ENCODE data around the gene CRISP2. TPM values are rescaled to one million over a fixed set of nuclear protein-coding genes. Genes with fewer than 3 reads are reported as not detected.
"Not testable (repeated sequence)": the region's sequence is repeated elsewhere in the genome, so short reads cannot be mapped to it uniquely, and the experiment has no call there.

Gene CRISP2
- total RNA-seq, 1 experiment from 2014 or later, result not detected

DNA sequence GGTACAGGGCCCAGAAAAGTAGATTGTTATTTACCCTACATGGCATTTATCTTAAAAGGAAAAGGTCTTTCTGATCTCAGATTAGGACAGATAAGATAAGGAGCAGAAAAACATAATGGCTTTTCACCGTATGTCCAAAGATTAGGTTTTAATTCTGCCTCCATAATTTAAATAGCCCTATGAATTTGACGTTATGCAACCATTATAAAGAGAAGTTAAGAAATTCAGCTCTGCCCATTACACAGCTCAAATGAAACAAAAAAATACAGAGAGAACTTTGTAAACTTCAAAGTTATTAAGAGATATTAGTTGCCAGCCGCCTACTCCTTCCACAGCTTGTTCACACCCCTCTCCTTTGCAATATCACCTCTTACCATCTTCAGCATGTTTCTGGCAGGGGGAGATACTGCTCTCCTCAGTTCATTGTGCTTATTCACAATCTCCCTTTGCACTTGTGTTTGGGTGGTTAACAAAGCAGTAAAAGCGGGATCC, 22.7 kb upstream of the CRISP2 start:
- no peak for DNase-seq
- no TSS peak for BruUV-seq (replicated peaks)

DNA sequence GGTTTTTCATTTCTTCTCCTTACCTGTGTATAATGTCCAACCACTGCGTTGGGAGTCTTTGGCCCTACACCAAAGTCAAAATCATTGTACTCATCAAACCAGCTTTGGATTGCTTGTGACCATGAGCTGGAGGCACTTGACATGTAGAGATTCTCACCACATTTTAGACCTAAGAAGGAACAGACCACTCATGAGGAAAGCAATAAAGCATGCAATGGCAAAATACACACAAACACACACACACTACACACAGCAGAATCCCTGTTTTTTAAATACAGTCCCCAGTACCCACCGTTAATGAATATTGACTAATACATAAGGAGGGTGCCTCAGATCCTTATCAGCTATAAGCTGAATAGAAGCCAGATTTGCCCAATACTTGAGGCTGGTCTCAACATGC, 20.3 kb upstream of the CRISP2 start:
- H3K9me3 Mint-ChIP-seq (ENCODE audit: low read depth, unreplicated experiment), result no peaks in the 10 kb centered on the region
- TF ChIP-seq, protein P1, sequence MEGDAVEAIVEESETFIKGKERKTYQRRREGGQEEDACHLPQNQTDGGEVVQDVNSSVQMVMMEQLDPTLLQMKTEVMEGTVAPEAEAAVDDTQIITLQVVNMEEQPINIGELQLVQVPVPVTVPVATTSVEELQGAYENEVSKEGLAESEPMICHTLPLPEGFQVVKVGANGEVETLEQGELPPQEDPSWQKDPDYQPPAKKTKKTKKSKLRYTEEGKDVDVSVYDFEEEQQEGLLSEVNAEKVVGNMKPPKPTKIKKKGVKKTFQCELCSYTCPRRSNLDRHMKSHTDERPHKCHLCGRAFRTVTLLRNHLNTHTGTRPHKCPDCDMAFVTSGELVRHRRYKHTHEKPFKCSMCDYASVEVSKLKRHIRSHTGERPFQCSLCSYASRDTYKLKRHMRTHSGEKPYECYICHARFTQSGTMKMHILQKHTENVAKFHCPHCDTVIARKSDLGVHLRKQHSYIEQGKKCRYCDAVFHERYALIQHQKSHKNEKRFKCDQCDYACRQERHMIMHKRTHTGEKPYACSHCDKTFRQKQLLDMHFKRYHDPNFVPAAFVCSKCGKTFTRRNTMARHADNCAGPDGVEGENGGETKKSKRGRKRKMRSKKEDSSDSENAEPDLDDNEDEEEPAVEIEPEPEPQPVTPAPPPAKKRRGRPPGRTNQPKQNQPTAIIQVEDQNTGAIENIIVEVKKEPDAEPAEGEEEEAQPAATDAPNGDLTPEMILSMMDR (IDR thresholded peaks at IDR 0.05; ENCODE audit: unreplicated experiment), result no peak
- intact Hi-C loops (cut with micrococcal nuclease; ENCODE audit: unreplicated experiment), result no loop called here
- no TSS peak for BruUV-seq (replicated peaks)
- no peak overlapping the region for H3K27ac Mint-ChIP-seq (ENCODE audit: unreplicated experiment)
- CTCF ChIA-PET, result no interaction called here
- no peaks in the 10 kb centered on the region for H3K27me3 Mint-ChIP-seq (ENCODE audit: unreplicated experiment)
- DNase-seq, result no peak
- no peak overlapping the region for H3K4me3 Mint-ChIP-seq (ENCODE audit: low read depth, unreplicated experiment)
- H3K36me3 Mint-ChIP-seq (ENCODE audit: insufficient read depth, unreplicated experiment), result no peaks in the 10 kb centered on the region
- peaks cover 9% of the 10 kb centered on the region for H3K4me1 Mint-ChIP-seq (ENCODE audit: low read depth, unreplicated experiment)

More for the DNA sequence above, 22.7 kb upstream of the CRISP2 start:
- TF ChIP-seq, protein P1 (IDR thresholded peaks at IDR 0.05; ENCODE audit: unreplicated experiment), result no peak
- no peak overlapping the region for H3K4me3 Mint-ChIP-seq (ENCODE audit: low read depth, unreplicated experiment)
- intact Hi-C loops (cut with micrococcal nuclease; ENCODE audit: unreplicated experiment), result no loop called here
- H3K4me1 Mint-ChIP-seq (ENCODE audit: low read depth, unreplicated experiment), result peaks cover 9% of the 10 kb centered on the region
- no peak overlapping the region for H3K27ac Mint-ChIP-seq (ENCODE audit: unreplicated experiment)
- H3K9me3 Mint-ChIP-seq (ENCODE audit: low read depth, unreplicated experiment), result no peaks in the 10 kb centered on the region
- H3K36me3 Mint-ChIP-seq (ENCODE audit: insufficient read depth, unreplicated experiment), result no peaks in the 10 kb centered on the region
- no peaks in the 10 kb centered on the region for H3K27me3 Mint-ChIP-seq (ENCODE audit: unreplicated experiment)
- CTCF ChIA-PET, result no interaction called here

DNA sequence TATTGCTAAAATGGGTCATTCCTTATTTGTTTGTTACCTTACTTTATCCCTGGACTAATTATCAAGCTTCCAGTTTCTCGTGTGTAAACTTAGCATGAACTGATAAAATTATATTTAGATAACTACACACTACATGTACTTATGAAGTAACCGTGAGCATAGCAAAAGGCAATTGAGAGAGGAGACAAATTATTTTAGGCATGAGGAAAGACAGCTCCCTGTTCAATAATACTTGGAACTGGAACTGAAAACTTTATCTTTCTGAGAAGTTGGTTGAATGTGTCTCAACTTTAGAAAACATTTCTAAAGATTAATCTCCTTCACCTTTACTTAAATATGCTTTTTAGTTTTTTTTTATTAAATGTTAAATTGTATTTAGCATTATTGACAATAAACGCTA, 19.4 kb upstream of the CRISP2 start:
- intact Hi-C loops (cut with micrococcal nuclease; ENCODE audit: unreplicated experiment), result no loop called here
- CTCF ChIA-PET, result no interaction called here
- BruUV-seq (replicated peaks), result no TSS peak
- no peaks in the 10 kb centered on the region for H3K9me3 Mint-ChIP-seq (ENCODE audit: low read depth, unreplicated experiment)
- peaks cover 9% of the 10 kb centered on the region for H3K4me1 Mint-ChIP-seq (ENCODE audit: low read depth, unreplicated experiment)
- H3K4me3 Mint-ChIP-seq (ENCODE audit: low read depth, unreplicated experiment), result no peak overlapping the region
- TF ChIP-seq, protein P1 (IDR thresholded peaks at IDR 0.05; ENCODE audit: unreplicated experiment), result no peak
- no peaks in the 10 kb centered on the region for H3K36me3 Mint-ChIP-seq (ENCODE audit: insufficient read depth, unreplicated experiment)
- DNase-seq, result no peak
- no peak overlapping the region for H3K27ac Mint-ChIP-seq (ENCODE audit: unreplicated experiment)
- H3K27me3 Mint-ChIP-seq (ENCODE audit: unreplicated experiment), result no peaks in the 10 kb centered on the region

DNA sequence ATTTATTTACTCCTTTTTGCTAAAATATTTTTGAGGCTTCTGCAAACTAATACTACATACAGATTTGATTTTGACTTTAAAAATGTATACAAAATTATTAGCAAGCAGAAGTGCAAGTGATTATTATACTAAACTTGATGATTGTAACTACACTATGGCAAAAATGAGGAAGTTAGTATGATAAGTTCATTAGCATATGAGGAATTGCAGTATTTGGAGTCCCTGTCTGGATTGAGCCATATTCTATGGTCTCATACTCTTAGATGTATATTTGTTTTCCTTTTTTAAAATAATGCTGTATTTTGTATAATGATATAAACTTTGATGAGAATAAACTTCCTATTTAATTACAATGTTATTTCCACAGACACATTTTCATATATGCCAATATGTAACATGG, 16.9 kb upstream of the CRISP2 start:
- CTCF ChIA-PET, result no interaction called here
- DNase-seq, result no peak
- Mint-ChIP-seq H3K27me3 (ENCODE audit: unreplicated experiment) (no peaks in the 10 kb centered on the region), H3K27ac (ENCODE audit: unreplicated experiment) (no peak overlapping the region), H3K4me3 (ENCODE audit: low read depth, unreplicated experiment) (no peak overlapping the region), H3K4me1 (ENCODE audit: low read depth, unreplicated experiment) (no peaks in the 10 kb centered on the region), H3K9me3 (ENCODE audit: low read depth, unreplicated experiment) (no peaks in the 10 kb centered on the region), H3K36me3 (ENCODE audit: insufficient read depth, unreplicated experiment) (no peaks in the 10 kb centered on the region)
- TF ChIP-seq, protein P1 (IDR thresholded peaks at IDR 0.05; ENCODE audit: unreplicated experiment), result no peak
- BruUV-seq (replicated peaks), result no TSS peak
- intact Hi-C loops (cut with micrococcal nuclease; ENCODE audit: unreplicated experiment), result no loop called here

DNA sequence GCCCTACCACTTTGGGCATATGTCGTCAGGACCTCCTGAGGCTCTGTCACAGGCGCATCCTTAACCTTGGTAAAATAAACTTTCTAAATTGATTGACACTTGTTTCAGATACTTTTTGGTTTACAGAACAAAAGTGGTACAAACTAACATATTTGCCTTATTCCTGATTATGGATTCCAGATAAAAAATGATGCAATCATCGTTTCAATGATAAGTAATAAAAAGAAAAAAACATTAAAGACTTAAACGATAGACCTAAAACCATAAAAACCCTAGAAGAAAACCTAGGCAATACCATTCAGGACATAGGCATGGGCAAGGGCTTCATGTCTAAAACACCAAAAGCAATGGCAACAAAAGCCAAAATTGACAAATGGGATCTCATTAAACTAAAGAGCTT, 10.6 kb upstream of the CRISP2 start:
- CTCF ChIA-PET; BruUV-seq (replicated peaks); H3K36me3 Mint-ChIP-seq (ENCODE audit: insufficient read depth, unreplicated experiment); H3K27ac Mint-ChIP-seq (ENCODE audit: unreplicated experiment); H3K27me3 Mint-ChIP-seq (ENCODE audit: unreplicated experiment); H3K4me3 Mint-ChIP-seq (ENCODE audit: low read depth, unreplicated experiment); DNase-seq; H3K9me3 Mint-ChIP-seq (ENCODE audit: low read depth, unreplicated experiment); H3K4me1 Mint-ChIP-seq (ENCODE audit: low read depth, unreplicated experiment); intact Hi-C loops (cut with micrococcal nuclease; ENCODE audit: unreplicated experiment): not testable (repeated sequence)

All from Calu3 (cell line).